BJ (cell line): ENCODE measurements around the gene CTNNBL1. TPM values are rescaled to one million over a fixed set of nuclear protein-coding genes. Genes with fewer than 3 reads are reported as not detected.

Experiments used
- CTCF ChIA-PET: fragments of 350-600 bp; formaldehyde crosslinking; extraction: SDS; loops from one replicate; lab custom pipeline; 2021; ENCODE audit warnings: antibody characterized with exemption, inconsistent platforms; lab: Yijun Ruan, JAX
- POLR2A ChIA-PET: fragments of 300-600 bp; sonication (Branson Sonifier 250); formaldehyde crosslinking; extraction: SDS; loops from one replicate; lab custom pipeline; 2021; ENCODE audit warnings: antibody characterized with exemption; lab: Charles Lee
- DNase-seq: peaks from one replicate; pipeline ENCODE4 v3.0.0-alpha.2; 2011; ENCODE audit warnings: low read depth
- H3K27me3 ChIP-seq: 2 replicates; pipeline ENCODE4 v1.6.0; 2011; ENCODE audit warnings: low read length; ENCODE audit not compliant: control insufficient read depth, insufficient read depth
- H3K36me3 ChIP-seq: 2 replicates; pipeline ENCODE4 v1.5.1; 2011; ENCODE audit warnings: low read length; ENCODE audit not compliant: control insufficient read depth, insufficient read depth
- H3K4me3 ChIP-seq: 2 replicates; pipeline ENCODE4 v1.5.1; 2011; ENCODE audit warnings: low read depth, mild to moderate bottlenecking, control low read depth, low read length
- CTCF ChIP-seq: IDR thresholded peaks from 2 replicates; pipeline ENCODE4 v1.5.1; 2011; ENCODE audit warnings: low read depth, mild to moderate bottlenecking, control low read depth, inconsistent platforms, low read length, moderate library complexity; ENCODE audit not compliant: insufficient read depth
- polyA plus RNA-seq: library from polyadenylated mRNA; depleted of rRNA; stranded (reverse); fragments of >200 nt; gene quantifications from 2 replicates; pipeline ENCODE4 v1.2.3, GENCODE V29; 2011

Gene CTNNBL1
- polyA plus RNA-seq, 1 experiment, result 38.4 TPM

GRCh38 chr20:37849156-37849555, 155.3 kb downstream of the CTNNBL1 start:
- Histone ChIP-seq H3K4me3 (no peak overlapping the region), H3K27me3 (no peaks in the 10 kb centered on the region), H3K36me3 (peaks cover 5% of the 10 kb centered on the region; the same call in 1 of the 2 replicates)
- POLR2A ChIA-PET, result no interaction called here
- no peak for TF ChIP-seq CTCF
- CTCF ChIA-PET, result no interaction called here
- DNase-seq, result no peak

GRCh38 chr20:37849566-37849965, 155.7 kb downstream of the CTNNBL1 start:
- H3K36me3 ChIP-seq, result peaks cover 5% of the 10 kb centered on the region; the same call in 1 of the 2 replicates
- no peak for DNase-seq
- no peak overlapping the region for H3K4me3 ChIP-seq
- no peaks in the 10 kb centered on the region for H3K27me3 ChIP-seq
- no peak for TF ChIP-seq CTCF
- ChIA-PET CTCF (no interaction called here), POLR2A (no interaction called here)

GRCh38 chr20:37850036-37850592, 156.3 kb downstream of the CTNNBL1 start:
- Histone ChIP-seq H3K27me3 (no peaks in the 10 kb centered on the region), H3K4me3 (no peak overlapping the region), H3K36me3 (peaks cover 5% of the 10 kb centered on the region; the same call in 1 of the 2 replicates)
- TF ChIP-seq CTCF, result no peak
- CTCF ChIA-PET, result no interaction called here
- POLR2A ChIA-PET, result no interaction called here
- no peak for DNase-seq

GRCh38 chr20:37850724-37851355, 157.0 kb downstream of the CTNNBL1 start:
- Histone ChIP-seq H3K27me3 (no peaks in the 10 kb centered on the region), H3K4me3 (no peak overlapping the region), H3K36me3 (peaks cover 5% of the 10 kb centered on the region; the same call in 1 of the 2 replicates)
- DNase-seq, result no peak
- TF ChIP-seq CTCF, result no peak
- POLR2A ChIA-PET, result no interaction called here
- CTCF ChIA-PET, result no interaction called here

- Histone ChIP-seq H3K4me3 (no peak overlapping the region), H3K27me3 (no peaks in the 10 kb centered on the region), H3K36me3 (0 out of 2 replicates have a peak, but pooled peaks cover 3% of the 10 kb centered on the region)
- POLR2A ChIA-PET, result no interaction called here
- DNase-seq, result no peak
- CTCF ChIA-PET, result interaction anchor here (1.5 kb wide), 1 partner anchor 25 kb away, joined by 4 read pairs; no protein-coding TSS in a partner anchor
- no peak for TF ChIP-seq CTCF
Observed at GRCh38 chr20:37852666-37853065, 158.8 kb downstream of the CTNNBL1 start.
